Parathyroid adenoma (tissue), 2 donors: ENCODE results near the gene NOS1AP.

Experiments
- H2AFZ ChIP-seq: fragments of 300-600 bp; sonication (generic); one replicate; pipeline ENCODE4 v1.7.0; 2017; ENCODE audit warnings: antibody characterized with exemption, mild to moderate bottlenecking
- H3K27ac ChIP-seq: fragments of 300-600 bp; sonication (generic); one replicate; pipeline ENCODE4 v1.7.0; 2017
- H3K27me3 ChIP-seq: fragments of 300-600 bp; sonication (generic); one replicate; pipeline ENCODE4 v1.7.0; 2017; ENCODE audit warnings: low read length; ENCODE audit not compliant: control insufficient read depth, insufficient read depth
- H3K36me3 ChIP-seq: fragments of 300-600 bp; sonication (generic); one replicate; pipeline ENCODE4 v1.7.0; 2017; ENCODE audit warnings: low read length; ENCODE audit not compliant: control insufficient read depth, insufficient read depth
- H3K4me1 ChIP-seq: fragments of 300-600 bp; sonication (generic); one replicate; pipeline ENCODE4 v1.7.0; 2017; ENCODE audit warnings: control low read depth
- H3K4me2 ChIP-seq: fragments of 300-600 bp; sonication (generic); one replicate; pipeline ENCODE4 v1.7.0; 2017; ENCODE audit warnings: low read length
- H3K4me3 ChIP-seq: fragments of 300-600 bp; sonication (generic); one replicate; pipeline ENCODE4 v1.7.0; 2017; ENCODE audit warnings: low read depth, low read length
- H3K79me2 ChIP-seq: fragments of 300-600 bp; sonication (generic); one replicate; pipeline ENCODE4 v1.7.0; 2017; ENCODE audit warnings: control low read depth
- H3K9ac ChIP-seq: fragments of 300-600 bp; sonication (generic); one replicate; pipeline ENCODE4 v1.7.0; 2017; ENCODE audit warnings: mild to moderate bottlenecking
- H3K9me3 ChIP-seq: fragments of 300-600 bp; sonication (generic); one replicate; pipeline ENCODE4 v1.7.0; 2017; ENCODE audit warnings: low read length; ENCODE audit not compliant: control insufficient read depth
- TF ChIP-seq, protein P1 (sequence below): fragments of 300-600 bp; sonication (generic); IDR thresholded peaks from one replicate; pipeline ENCODE4 v1.7.0; 2017; ENCODE audit warnings: antibody characterized with exemption, mild to moderate bottlenecking
- donor health status: primary hyperparathyroidism.

Gene NOS1AP

DNA sequence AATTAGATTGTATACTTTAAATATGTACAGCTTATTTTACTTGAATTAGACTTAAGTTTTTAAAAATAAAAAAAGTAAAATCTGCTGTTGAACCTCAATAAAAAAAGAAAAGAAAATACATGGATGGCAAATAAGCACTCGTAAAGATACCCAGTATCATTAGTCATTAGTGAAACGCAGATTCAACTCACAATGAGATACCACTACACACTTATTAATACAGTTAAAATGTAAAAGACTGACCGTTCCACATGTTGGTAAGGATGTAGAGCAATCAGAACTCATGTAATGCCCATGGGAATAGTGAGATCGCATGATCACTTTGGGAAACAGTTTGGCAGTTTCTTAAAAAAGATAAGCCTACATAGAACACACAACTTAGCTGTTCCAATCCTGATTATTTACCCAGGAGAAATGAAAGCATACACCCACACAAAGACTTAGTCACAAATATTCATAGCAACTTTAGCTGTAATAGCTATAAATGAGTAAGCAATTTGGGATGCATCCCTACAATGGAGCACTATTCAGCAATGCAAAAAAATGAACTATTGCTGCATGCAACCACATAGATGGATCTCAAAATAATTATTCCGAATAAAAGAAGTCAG lies 335.2 kb downstream of the NOS1AP start:
- Histone ChIP-seq H3K36me3 (no peaks in the 10 kb centered on the region), H2AFZ (no peak overlapping the region), H3K9ac (no peak overlapping the region), H3K4me2 (no peak overlapping the region), H3K9me3 (no peaks in the 10 kb centered on the region), H3K27me3 (no peaks in the 10 kb centered on the region), H3K4me3 (no peak overlapping the region), H3K27ac (no peak overlapping the region), H3K4me1 (no peaks in the 10 kb centered on the region), H3K79me2 (no peaks in the 10 kb centered on the region)
- TF ChIP-seq, protein P1, sequence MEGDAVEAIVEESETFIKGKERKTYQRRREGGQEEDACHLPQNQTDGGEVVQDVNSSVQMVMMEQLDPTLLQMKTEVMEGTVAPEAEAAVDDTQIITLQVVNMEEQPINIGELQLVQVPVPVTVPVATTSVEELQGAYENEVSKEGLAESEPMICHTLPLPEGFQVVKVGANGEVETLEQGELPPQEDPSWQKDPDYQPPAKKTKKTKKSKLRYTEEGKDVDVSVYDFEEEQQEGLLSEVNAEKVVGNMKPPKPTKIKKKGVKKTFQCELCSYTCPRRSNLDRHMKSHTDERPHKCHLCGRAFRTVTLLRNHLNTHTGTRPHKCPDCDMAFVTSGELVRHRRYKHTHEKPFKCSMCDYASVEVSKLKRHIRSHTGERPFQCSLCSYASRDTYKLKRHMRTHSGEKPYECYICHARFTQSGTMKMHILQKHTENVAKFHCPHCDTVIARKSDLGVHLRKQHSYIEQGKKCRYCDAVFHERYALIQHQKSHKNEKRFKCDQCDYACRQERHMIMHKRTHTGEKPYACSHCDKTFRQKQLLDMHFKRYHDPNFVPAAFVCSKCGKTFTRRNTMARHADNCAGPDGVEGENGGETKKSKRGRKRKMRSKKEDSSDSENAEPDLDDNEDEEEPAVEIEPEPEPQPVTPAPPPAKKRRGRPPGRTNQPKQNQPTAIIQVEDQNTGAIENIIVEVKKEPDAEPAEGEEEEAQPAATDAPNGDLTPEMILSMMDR: no peak

DNA sequence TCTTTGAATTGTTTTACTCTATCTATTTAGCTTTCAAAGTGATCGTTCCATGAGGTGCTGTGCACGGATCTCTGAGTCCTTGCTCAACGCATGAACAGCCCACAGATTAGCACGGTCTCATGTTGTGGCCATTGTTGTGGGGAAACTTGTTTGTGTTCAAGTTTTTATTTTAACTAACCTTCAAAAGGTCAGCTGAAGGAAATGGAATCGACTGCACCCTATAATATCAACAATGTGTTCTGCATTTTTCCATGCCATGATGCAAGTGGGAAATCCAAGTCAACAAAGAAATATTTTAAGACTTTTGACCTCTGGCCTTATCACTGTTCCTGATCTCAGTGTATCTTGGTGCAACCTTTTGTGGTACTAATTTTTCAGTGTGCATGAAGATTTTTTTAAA lies 336.3 kb downstream of the NOS1AP start:
- no peaks in the 10 kb centered on the region for H3K36me3 ChIP-seq
- no peaks in the 10 kb centered on the region for H3K4me1 ChIP-seq
- no peaks in the 10 kb centered on the region for H3K27me3 ChIP-seq
- no peaks in the 10 kb centered on the region for H3K9me3 ChIP-seq
- H2AFZ ChIP-seq: no peak overlapping the region
- no peak overlapping the region for H3K4me3 ChIP-seq
- H3K79me2 ChIP-seq: no peaks in the 10 kb centered on the region
- H3K4me2 ChIP-seq: no peak overlapping the region
- H3K27ac ChIP-seq: no peak overlapping the region
- TF ChIP-seq, protein P1: no peak
- no peak overlapping the region for H3K9ac ChIP-seq

DNA sequence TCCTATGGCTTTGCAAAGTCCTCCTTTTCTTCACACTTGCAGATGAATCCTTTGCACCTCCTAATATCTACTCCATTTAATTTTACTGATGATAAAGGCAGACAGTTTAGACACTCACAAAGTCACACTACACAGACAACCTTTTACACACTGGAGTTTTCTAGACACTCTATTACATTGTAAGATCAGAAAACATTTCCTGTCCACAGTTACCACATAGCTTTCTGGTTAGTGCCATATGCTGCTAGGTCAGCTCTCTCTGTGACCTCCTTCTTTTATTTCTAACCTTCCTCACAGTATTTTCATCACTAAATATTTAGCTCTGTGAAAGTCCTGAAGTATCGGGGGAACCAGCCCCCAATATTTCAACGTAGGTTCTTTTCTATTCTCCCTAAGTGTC lies 337.3 kb downstream of the NOS1AP start:
- H3K4me1 ChIP-seq: no peaks in the 10 kb centered on the region
- H2AFZ ChIP-seq: no peak overlapping the region
- TF ChIP-seq, protein P1: no peak
- H3K4me2 ChIP-seq: no peak overlapping the region
- no peak overlapping the region for H3K27ac ChIP-seq
- H3K27me3 ChIP-seq: no peaks in the 10 kb centered on the region
- H3K4me3 ChIP-seq: no peak overlapping the region
- H3K79me2 ChIP-seq: no peaks in the 10 kb centered on the region
- no peaks in the 10 kb centered on the region for H3K36me3 ChIP-seq
- H3K9ac ChIP-seq: no peak overlapping the region
- no peaks in the 10 kb centered on the region for H3K9me3 ChIP-seq

DNA sequence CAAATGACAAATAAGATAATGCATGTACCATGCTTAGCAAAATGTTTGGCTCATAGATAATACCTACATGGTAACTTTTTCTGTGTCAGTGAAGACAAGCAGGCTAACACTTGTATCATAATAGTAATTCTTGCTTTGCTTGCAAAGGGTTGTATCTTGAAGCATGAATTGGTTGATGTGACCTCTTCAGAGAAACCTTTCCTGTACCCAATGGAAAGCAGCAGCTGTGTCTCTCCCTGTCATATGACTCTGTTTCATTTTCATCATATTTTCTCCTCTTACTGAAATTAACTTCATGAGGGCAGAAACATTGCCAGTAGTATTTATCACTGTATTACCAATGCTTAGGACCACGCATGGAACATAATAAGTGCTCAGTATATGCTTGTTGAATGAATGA lies 338.0 kb downstream of the NOS1AP start:
- no peak overlapping the region for H3K27ac ChIP-seq
- no peak overlapping the region for H3K9ac ChIP-seq
- H3K4me3 ChIP-seq: no peak overlapping the region
- no peaks in the 10 kb centered on the region for H3K4me1 ChIP-seq
- no peaks in the 10 kb centered on the region for H3K27me3 ChIP-seq
- no peak overlapping the region for H3K4me2 ChIP-seq
- no peaks in the 10 kb centered on the region for H3K36me3 ChIP-seq
- TF ChIP-seq, protein P1: no peak
- no peak overlapping the region for H2AFZ ChIP-seq
- no peaks in the 10 kb centered on the region for H3K9me3 ChIP-seq
- H3K79me2 ChIP-seq: no peaks in the 10 kb centered on the region

DNA sequence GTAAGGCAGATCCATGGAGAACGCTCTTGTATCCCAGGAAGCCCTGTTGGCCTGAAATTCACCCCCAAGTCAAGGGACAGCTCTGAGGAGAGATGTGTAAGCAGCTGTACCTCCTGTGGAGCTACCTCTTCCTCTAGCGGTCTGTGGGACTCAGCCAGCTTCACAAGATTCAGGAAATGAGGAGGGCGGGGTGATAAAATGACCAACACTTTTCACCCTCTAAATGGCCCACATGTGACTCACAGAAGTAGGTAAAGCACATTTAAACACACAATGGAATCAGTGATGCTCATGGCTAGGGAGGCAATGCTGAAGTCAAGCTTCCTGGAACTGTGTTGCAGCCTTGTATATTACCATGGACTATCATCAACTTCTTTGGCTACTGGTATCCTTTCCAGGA lies 342.5 kb downstream of the NOS1AP start, which contains the start of gene SH2D1B:
SH2D1B (minus strand) TSS at position 135 of the 400 bp plus-strand sequence; CDS start at position 15, 120 bp downstream.
- Histone ChIP-seq H3K4me2 (no peak within 1 kb of the TSS), H3K9ac (no peak within 1 kb of the TSS), H3K36me3 (no peaks in the 10 kb centered on the region), H3K4me3 (no peak within 1 kb of the TSS), H3K27ac (no peak within 1 kb of the TSS), H3K27me3 (no peaks in the 10 kb centered on the region), H3K4me1 (no peaks in the 10 kb centered on the region), H3K9me3 (no peaks in the 10 kb centered on the region), H2AFZ (no peak within 1 kb of the TSS), H3K79me2 (no peaks in the 10 kb centered on the region)
- TF ChIP-seq, protein P1: no peak
